Uterus (tissue), 4 donors: ENCODE measurements around the gene RAD50. TPM values are rescaled to one million over a fixed set of nuclear protein-coding genes. Genes with fewer than 3 reads are reported as not detected.

ENCODE experiments used
- DNase-seq, 2 donors: peaks; one replicate each; pipeline ENCODE4 v3.0.0-alpha.2; 2019 to 2020
- H3K27ac ChIP-seq, 2 donors: fragments of 200-600 bp; sonication (generic); 1 replicate in 1 of 2; 2 replicates in 1 of 2; pipeline ENCODE4 v1.5.1; 2016 to 2018
- H3K27me3 ChIP-seq, 2 donors: fragments of 200-600 bp; sonication (generic); one replicate each; pipeline ENCODE4 v1.5.1; 2018 to 2019; ENCODE audit warnings: control low read depth in 1 of 2
- H3K36me3 ChIP-seq, 2 donors: fragments of 200-600 bp; sonication (generic); one replicate each; pipeline ENCODE4 v1.5.1; 2019; ENCODE audit warnings: control low read depth in 1 of 2
- H3K4me1 ChIP-seq, 2 donors: fragments of 200-600 bp; sonication (generic); one replicate each; pipeline ENCODE4 v1.5.1; 2018 to 2019; ENCODE audit warnings: control low read depth in 1 of 2
- H3K4me3 ChIP-seq, 2 donors: fragments of 200-600 bp; sonication (generic); 1 replicate in 1 of 2; 2 replicates in 1 of 2; pipeline ENCODE4 v1.5.1; 2018 to 2019; ENCODE audit warnings: mild to moderate bottlenecking in 1 of 2
- H3K9me3 ChIP-seq, 2 donors: fragments of 200-600 bp; sonication (generic); one replicate each; pipeline ENCODE4 v1.5.1; 2019; ENCODE audit warnings: control low read depth in 1 of 2
- CTCF ChIP-seq, 4 experiments: fragments of 200-600 bp in 2 of 4; fragments of 450-650 bp in 2 of 4; sonication (generic) in 2 of 4; IDR thresholded peaks; one replicate each; pipeline ENCODE4 v1.5.1; 2016 to 2019; ENCODE audit warnings: antibody characterized with exemption in 4 of 4, mild to moderate bottlenecking in 2 of 4, moderate library complexity in 1 of 4
- POLR2A ChIP-seq, 2 donors: fragments of 450-650 bp; IDR thresholded peaks; one replicate each; pipeline ENCODE4 v1.6.1; 2016; ENCODE audit warnings: antibody characterized with exemption in 2 of 2, mild to moderate bottlenecking in 1 of 2, moderate library complexity in 1 of 2
- intact Hi-C: fragments of 100-400 bp; cut with DNase I; formaldehyde crosslinking; loops from one replicate; pipeline ENCODE4 v1.15.1; 2023; ENCODE audit warnings: low total_unique reads
- total RNA-seq, 4 donors: library from RNA; depleted of rRNA in 3 of 4; stranded (reverse); fragments of >200 nt in 3 of 4; gene quantifications; one replicate each; pipeline versions ENCODE4 v1.1.0 to v1.2.4, GENCODE V29; 2014 to 2023
- donor health status: DM: yes; HTN: yes; CAD: no.

RAD50 gene
- total RNA-seq, 4 donors from 2014 or later = 13.8 to 50.0 (median 32.6) TPM

- DNase-seq = no peak
- TF ChIP-seq POLR2A (IDR thresholded peaks at IDR 0.05) (no peak), CTCF (IDR thresholded peaks at IDR 0.05) (no peak)
- Histone ChIP-seq H3K9me3 (no peaks in the 10 kb centered on the region), H3K27ac (no peak overlapping the region), H3K4me1 (peaks cover 0 to 6% of the 10 kb centered on the region in 2 donors), H3K27me3 (no peaks in the 10 kb centered on the region), H3K36me3 (no peaks in the 10 kb centered on the region), H3K4me3 (no peak overlapping the region)
- intact Hi-C loops = no loop called here
Measured at GRCh38 chr5:132675936-132676689, 119.3 kb downstream of the RAD50 start.

GRCh38 chr5:132677191-132677590 is 120.4 kb downstream of the RAD50 start:
- no peak overlapping the region for H3K27ac ChIP-seq
- peak; percentile 28 to 38 for DNase-seq
- TF ChIP-seq POLR2A (IDR thresholded peaks at IDR 0.05) (no peak), CTCF (IDR thresholded peaks at IDR 0.05) (peak in 1 of 4 experiments; percentile 12)
- no peak overlapping the region for H3K4me3 ChIP-seq
- H3K36me3 ChIP-seq = no peaks in the 10 kb centered on the region
- intact Hi-C loops = no loop called here
- H3K9me3 ChIP-seq = no peaks in the 10 kb centered on the region
- no peaks in the 10 kb centered on the region for H3K27me3 ChIP-seq
- peaks cover 0 to 6% of the 10 kb centered on the region in 2 donors for H3K4me1 ChIP-seq

DNA sequence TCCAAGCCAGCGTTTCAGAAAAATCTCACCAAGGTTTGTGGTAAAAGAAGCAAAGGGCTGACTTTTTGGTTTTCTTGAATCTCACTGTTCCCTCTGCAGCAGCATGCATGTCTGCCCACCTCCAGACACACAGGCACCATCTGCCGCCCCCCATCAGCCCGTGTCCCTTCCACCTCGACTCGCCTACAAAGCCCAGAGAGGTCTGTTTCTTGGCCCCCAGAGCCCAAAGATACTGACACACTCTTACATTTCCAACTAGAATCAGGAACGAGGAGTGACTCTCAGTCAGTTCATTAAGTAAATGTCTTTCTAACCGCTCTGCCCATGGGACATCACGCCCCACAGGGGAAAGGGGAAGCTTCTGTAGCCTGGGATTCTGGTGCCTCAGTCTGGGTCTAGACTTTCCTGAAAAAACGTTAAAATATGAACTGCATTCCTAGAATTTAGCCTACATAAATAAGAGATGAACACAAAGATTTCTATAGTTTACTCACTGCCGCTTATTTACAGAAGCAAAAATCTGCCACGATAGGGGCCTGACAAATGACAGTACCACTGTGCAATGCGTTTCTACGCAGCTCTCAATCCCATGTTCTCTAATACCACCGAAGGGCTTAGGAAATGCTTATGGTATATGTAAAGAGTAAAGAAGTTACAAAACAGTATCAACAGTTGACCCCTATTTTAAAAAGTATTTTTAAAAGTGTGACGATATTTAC is 121.1 kb downstream of the RAD50 start:
- TF ChIP-seq POLR2A (IDR thresholded peaks at IDR 0.05) (no peak), CTCF (IDR thresholded peaks at IDR 0.05) (no peak)
- intact Hi-C loops = no loop called here
- Histone ChIP-seq H3K9me3 (no peaks in the 10 kb centered on the region), H3K27ac (no peak overlapping the region), H3K4me3 (no peak overlapping the region), H3K4me1 (peaks cover 0 to 6% of the 10 kb centered on the region in 2 donors), H3K27me3 (no peaks in the 10 kb centered on the region), H3K36me3 (no peaks in the 10 kb centered on the region)
- no peak for DNase-seq

- TF ChIP-seq CTCF (IDR thresholded peaks at IDR 0.05) (no peak), POLR2A (IDR thresholded peaks at IDR 0.05) (no peak)
- Histone ChIP-seq H3K36me3 (no peaks in the 10 kb centered on the region), H3K9me3 (no peaks in the 10 kb centered on the region), H3K4me1 (peaks cover 0 to 6% of the 10 kb centered on the region in 2 donors), H3K27me3 (no peaks in the 10 kb centered on the region), H3K27ac (no peak overlapping the region), H3K4me3 (no peak overlapping the region)
- intact Hi-C loops = no loop called here
- no peak for DNase-seq
Measured at GRCh38 chr5:132678735-132679134, 122.0 kb downstream of the RAD50 start.

GRCh38 chr5:132679166-132679565 is 122.4 kb downstream of the RAD50 start:
- Histone ChIP-seq H3K27me3 (no peaks in the 10 kb centered on the region), H3K4me3 (no peak overlapping the region), H3K9me3 (no peaks in the 10 kb centered on the region), H3K27ac (no peak overlapping the region), H3K4me1 (peaks cover 0 to 6% of the 10 kb centered on the region in 2 donors), H3K36me3 (no peaks in the 10 kb centered on the region)
- TF ChIP-seq POLR2A (IDR thresholded peaks at IDR 0.05) = no peak
- no peak for TF ChIP-seq CTCF (IDR thresholded peaks at IDR 0.05)
- intact Hi-C loops = no loop called here
- no peak for DNase-seq
